ENCODE results near the gene TRAPPC11. TPM values are rescaled to one million over a fixed set of nuclear protein-coding genes. Genes with fewer than 3 reads are reported as not detected.

The TRAPPC11 gene
- total RNA-seq (ENCODE audit: low replicate concordance): 35.9 and 45.4 TPM in 2 replicates
- long read RNA-seq, partial matches to known transcripts: 6 of 8 reads
- long read RNA-seq, other reads (novel, unspliced or antisense): 2 of 8 reads

- H3K27ac Mint-ChIP-seq: peak within 1 kb of the TSS; percentile 92
- peaks cover 16% of the 10 kb centered on the region for H3K36me3 Mint-ChIP-seq
- H3K4me1 Mint-ChIP-seq (ENCODE audit: unreplicated experiment): peaks cover 17% of the 10 kb centered on the region
- H3K4me3 Mint-ChIP-seq: peak within 1 kb of the TSS; percentile 90
- peak; percentile 96 for DNase-seq (ENCODE audit: extremely low spot score, unreplicated experiment)
- no peaks in the 10 kb centered on the region for H3K27me3 Mint-ChIP-seq
- TF ChIP-seq CTCF (conservative IDR thresholded peaks at IDR 0.05): peak; percentile 58
- H3K9me3 Mint-ChIP-seq: no peaks in the 10 kb centered on the region
Observed at GRCh38 chr4:183659029-183659871, at the start of gene TRAPPC11, which contains the start of gene RWDD4. Gene TRAPPC11 (plus strand): TSS chr4:183659293. CDS start chr4:183663868, 4,575 bp downstream. Gene RWDD4 (minus strand): TSS chr4:183659185. CDS start chr4:183658952, 233 bp downstream.

- Mint-ChIP-seq H3K4me3 (no peak overlapping the region), H3K36me3 (no peaks in the 10 kb centered on the region), H3K27ac (peak overlapping the region; percentile 97), H3K4me1 (ENCODE audit: unreplicated experiment) (peaks cover 16% of the 10 kb centered on the region), H3K9me3 (peaks cover 5% of the 10 kb centered on the region), H3K27me3 (peaks cover 4% of the 10 kb centered on the region)
- DNase-seq (ENCODE audit: extremely low spot score, unreplicated experiment): no peak
- TF ChIP-seq CTCF (conservative IDR thresholded peaks at IDR 0.05): no peak
Observed at GRCh38 chr4:183610033-183610432, 49.1 kb upstream of the TRAPPC11 start.

GRCh38 chr4:183610613-183611012, 48.5 kb upstream of the TRAPPC11 start:
- H3K4me3 Mint-ChIP-seq: peak overlapping the region; percentile 74
- no peak for TF ChIP-seq CTCF (conservative IDR thresholded peaks at IDR 0.05)
- peaks cover 5% of the 10 kb centered on the region for H3K9me3 Mint-ChIP-seq
- peaks cover 16% of the 10 kb centered on the region for H3K4me1 Mint-ChIP-seq (ENCODE audit: unreplicated experiment)
- peak overlapping the region; percentile 97 for H3K27ac Mint-ChIP-seq
- H3K27me3 Mint-ChIP-seq: peaks cover 4% of the 10 kb centered on the region
- no peak for DNase-seq (ENCODE audit: extremely low spot score, unreplicated experiment)
- no peaks in the 10 kb centered on the region for H3K36me3 Mint-ChIP-seq

- Mint-ChIP-seq H3K4me1 (ENCODE audit: unreplicated experiment) (peaks cover 16% of the 10 kb centered on the region), H3K27ac (peak overlapping the region; percentile 97), H3K9me3 (peaks cover 5% of the 10 kb centered on the region), H3K36me3 (no peaks in the 10 kb centered on the region), H3K27me3 (peaks cover 8% of the 10 kb centered on the region), H3K4me3 (peak overlapping the region; percentile 74)
- DNase-seq (ENCODE audit: extremely low spot score, unreplicated experiment): no peak
- TF ChIP-seq CTCF (conservative IDR thresholded peaks at IDR 0.05): no peak
Observed at GRCh38 chr4:183611210-183611830, 47.8 kb upstream of the TRAPPC11 start.

- no peaks in the 10 kb centered on the region for H3K36me3 Mint-ChIP-seq
- H3K4me1 Mint-ChIP-seq (ENCODE audit: unreplicated experiment): peaks cover 16% of the 10 kb centered on the region
- H3K27me3 Mint-ChIP-seq: peaks cover 9% of the 10 kb centered on the region
- TF ChIP-seq CTCF (conservative IDR thresholded peaks at IDR 0.05): no peak
- peaks cover 5% of the 10 kb centered on the region for H3K9me3 Mint-ChIP-seq
- no peak overlapping the region for H3K4me3 Mint-ChIP-seq
- peak overlapping the region; percentile 70 for H3K27ac Mint-ChIP-seq
- no peak for DNase-seq (ENCODE audit: extremely low spot score, unreplicated experiment)
Observed at GRCh38 chr4:183612329-183613250, 46.5 kb upstream of the TRAPPC11 start.

Data from type B pancreatic cell (in vitro differentiated cells).